Measurements from ENCODE around the gene UNC79.
"Not testable (repeated sequence)": the region's sequence is repeated elsewhere in the genome, so short reads cannot be mapped to it uniquely, and the experiment has no call there.

The UNC79 gene

GRCh38 chr14:93481758-93482157, 51.0 kb downstream of the UNC79 start:
- Histone ChIP-seq H3K27ac (replicated peaks) (no peak overlapping the region), H3K4me3 (replicated peaks; ENCODE audit: insufficient read depth, low read length) (no peak overlapping the region), H3K27me3 (ENCODE audit: insufficient read depth, poor library complexity, severe bottlenecking) (peaks cover 2% of the 10 kb centered on the region)
- TF ChIP-seq CTCF (IDR thresholded peaks at IDR 0.05; ENCODE audit: insufficient read depth, low read length) (no peak), POLR2AphosphoS5 (IDR thresholded peaks at IDR 0.05; ENCODE audit: low read depth) (no peak), REST (IDR thresholded peaks at IDR 0.05; ENCODE audit: insufficient replicate concordance, low read depth) (no peak), SPI1 (IDR thresholded peaks at IDR 0.05; ENCODE audit: borderline replicate concordance, low read depth) (no peak), GABPA (IDR thresholded peaks at IDR 0.05; ENCODE audit: low read depth) (no peak)
- DNase-seq (ENCODE audit: low read depth in 1 of 2, low spot score in 1 of 2), result no peak

- DNase-seq (ENCODE audit: low read depth in 1 of 2, low spot score in 1 of 2), result no peak
- H3K27ac ChIP-seq (replicated peaks), result no peak overlapping the region
- TF ChIP-seq REST (IDR thresholded peaks at IDR 0.05; ENCODE audit: insufficient replicate concordance, low read depth) (no peak), SPI1 (IDR thresholded peaks at IDR 0.05; ENCODE audit: borderline replicate concordance, low read depth) (no peak), GABPA (IDR thresholded peaks at IDR 0.05; ENCODE audit: low read depth) (no peak), CTCF (IDR thresholded peaks at IDR 0.05; ENCODE audit: insufficient read depth, low read length) (no peak)
- no peak overlapping the region for H3K4me3 ChIP-seq (replicated peaks; ENCODE audit: insufficient read depth, low read length)
- no peaks in the 10 kb centered on the region for H3K27me3 ChIP-seq (ENCODE audit: insufficient read depth, poor library complexity, severe bottlenecking)
Measured at GRCh38 chr14:93490001-93490400, 59.3 kb downstream of the UNC79 start.

GRCh38 chr14:93493054-93493453, 62.3 kb downstream of the UNC79 start:
- DNase-seq (ENCODE audit: low read depth in 1 of 2, low spot score in 1 of 2), result peak in 1 of 2 experiments; percentile 36
- TF ChIP-seq SPI1 (IDR thresholded peaks at IDR 0.05; ENCODE audit: borderline replicate concordance, low read depth), result peak; percentile 54; the same call in 1 of the 2 replicates
- no peak for TF ChIP-seq POLR2AphosphoS5 (IDR thresholded peaks at IDR 0.05; ENCODE audit: low read depth)
- H3K27me3 ChIP-seq (ENCODE audit: insufficient read depth, poor library complexity, severe bottlenecking), result no peaks in the 10 kb centered on the region
- H3K27ac ChIP-seq (replicated peaks), result no peak overlapping the region
- no peak overlapping the region for H3K4me3 ChIP-seq (replicated peaks; ENCODE audit: insufficient read depth, low read length)

- H3K27ac ChIP-seq (replicated peaks); H3K4me3 ChIP-seq (replicated peaks; ENCODE audit: insufficient read depth, low read length); H3K27me3 ChIP-seq (ENCODE audit: insufficient read depth, poor library complexity, severe bottlenecking): not testable (repeated sequence)
- TF ChIP-seq SPI1 (IDR thresholded peaks at IDR 0.05; ENCODE audit: borderline replicate concordance, low read depth), result peak; percentile 58; the same call in 1 of the 2 replicates
- DNase-seq (ENCODE audit: low read depth in 1 of 2, low spot score in 1 of 2), result peak; percentile 23 to 48
Measured at GRCh38 chr14:93493622-93494021, 62.9 kb downstream of the UNC79 start.
